Body of pancreas (tissue), 4 donors: Measurements from ENCODE around the gene NOP9. TPM values are rescaled to one million over a fixed set of nuclear protein-coding genes. Genes with fewer than 3 reads are reported as not detected.

ENCODE experiments used
- ATAC-seq: fragments of 150-250 bp; one replicate; pipeline ENCODE4 v1.9.1; 2016
- DNase-seq, 4 donors: peaks; one replicate each; pipeline ENCODE4 v3.0.0-alpha.2; 2019
- H3K27ac ChIP-seq, 4 donors: fragments of 200-600 bp; sonication (generic); 1 replicate in 3 of 4; 2 replicates in 1 of 4; pipeline versions ENCODE4 v1.5.1 to v1.6.1; 2016 to 2019; ENCODE audit warnings: mild to moderate bottlenecking in 1 of 4, mixed read lengths in 1 of 4, moderate library complexity in 1 of 4
- H3K27me3 ChIP-seq, 2 donors: fragments of 200-600 bp; sonication (generic); one replicate each; pipeline ENCODE4 v1.6.0; 2016; ENCODE audit warnings: mild to moderate bottlenecking in 1 of 2
- H3K36me3 ChIP-seq, 2 donors: fragments of 200-600 bp; sonication (generic); replicated peaks in 1 of 2; 2 replicates each; pipeline ENCODE4 v1.5.1; 2016; ENCODE audit warnings: low read depth in 2 of 2; ENCODE audit not compliant: insufficient read depth in 1 of 2
- H3K4me1 ChIP-seq: fragments of 200-600 bp; sonication (generic); one replicate; pipeline ENCODE4 v1.6.0; 2016
- H3K4me3 ChIP-seq, 2 donors: fragments of 200-600 bp; sonication (generic); 1 replicate in 1 of 2; 2 replicates in 1 of 2; pipeline ENCODE4 v1.5.1; 2016 to 2019
- H3K9me3 ChIP-seq, 3 donors: fragments of 200-600 bp; sonication (generic); 1 replicate in 2 of 3; 2 replicates in 1 of 3; pipeline ENCODE4 v1.5.1; 2016
- CTCF ChIP-seq, 7 experiments: fragments of 450-650 bp in 4 of 7; fragments of 200-600 bp in 3 of 7; sonication (generic) in 3 of 7; IDR thresholded peaks; one replicate each; pipeline ENCODE4 v1.5.1; 2016 to 2019; ENCODE audit warnings: antibody characterized with exemption in 7 of 7
- POLR2A ChIP-seq, 3 donors: fragments of 450-650 bp; IDR thresholded peaks; one replicate each; pipeline ENCODE4 v1.6.1; 2016; ENCODE audit warnings: antibody characterized with exemption in 3 of 3, mild to moderate bottlenecking in 2 of 3
- WGBS, 2 donors: methylation state at CpG; one replicate each; pipeline ENCODE4 v1.1.5; 2017; 5-methylcytosine and 5-hydroxymethylcytosine counted together
- intact Hi-C: fragments of 100-400 bp; cut with DNase I; formaldehyde crosslinking; loops from one replicate; pipeline ENCODE4 v1.15.1; 2023
- total RNA-seq, 2 donors: library from RNA; depleted of rRNA; stranded (reverse); fragments of >200 nt; gene quantifications; one replicate each; pipeline ENCODE4 v1.1.0, GENCODE V29; 2016

Gene NOP9
- total RNA-seq, 2 donors from 2014 or later, result 10.6 to 12.2 TPM

- intact Hi-C loops, result no loop called here
- ATAC-seq (no peak), DNase-seq (no peak)
- peaks cover 15% of the 10 kb centered on the region for H3K4me1 ChIP-seq
- TF ChIP-seq CTCF (IDR thresholded peaks at IDR 0.05) (no peak), POLR2A (IDR thresholded peaks at IDR 0.05) (no peak)
- no peaks in the 10 kb centered on the region for H3K9me3 ChIP-seq
- no peak within 1 kb of the TSS for H3K4me3 ChIP-seq
- H3K27ac ChIP-seq, result no peak within 1 kb of the TSS
- 58 to 87% methylated on average over 11 to 14 of the region's 14 CpGs for WGBS, 2 donors
- H3K36me3 ChIP-seq, result peaks cover 0 to 12% of the 10 kb centered on the region in 2 donors
- H3K27me3 ChIP-seq, result no peaks in the 10 kb centered on the region
Observed at GRCh38 chr14:24262821-24263733, 36.6 kb upstream of the NOP9 start, which contains the start of gene TGM1. Gene TGM1 (minus strand): TSS chr14:24263177. CDS start chr14:24262352, 825 bp downstream.

- H3K9me3 ChIP-seq, result no peaks in the 10 kb centered on the region
- peaks cover 0 to 12% of the 10 kb centered on the region in 2 donors for H3K36me3 ChIP-seq
- H3K27ac ChIP-seq, result no peak overlapping the region
- ATAC-seq (no peak), DNase-seq (no peak)
- 68% methylated on average over 4 to 6 of the region's 6 CpGs for WGBS, 2 donors
- no peak overlapping the region for H3K4me3 ChIP-seq
- H3K27me3 ChIP-seq, result no peaks in the 10 kb centered on the region
- H3K4me1 ChIP-seq, result peaks cover 15% of the 10 kb centered on the region
- TF ChIP-seq CTCF (IDR thresholded peaks at IDR 0.05), result no peak
- no peak for TF ChIP-seq POLR2A (IDR thresholded peaks at IDR 0.05)
- intact Hi-C loops, result no loop called here
Observed at GRCh38 chr14:24263848-24264247, 35.8 kb upstream of the NOP9 start.

GRCh38 chr14:24264298-24264697 lies 35.4 kb upstream of the NOP9 start:
- no peak overlapping the region for H3K27ac ChIP-seq
- DNase-seq (no peak), ATAC-seq (no peak)
- H3K4me1 ChIP-seq, result peaks cover 11% of the 10 kb centered on the region
- intact Hi-C loops, result no loop called here
- H3K9me3 ChIP-seq, result no peaks in the 10 kb centered on the region
- WGBS, 2 donors, result 90 to 92% methylated on average over 5 to 6 of the region's 6 CpGs
- no peaks in the 10 kb centered on the region for H3K27me3 ChIP-seq
- TF ChIP-seq CTCF (IDR thresholded peaks at IDR 0.05) (no peak), POLR2A (IDR thresholded peaks at IDR 0.05) (no peak)
- H3K4me3 ChIP-seq, result no peak overlapping the region
- H3K36me3 ChIP-seq, result peaks cover 0 to 15% of the 10 kb centered on the region in 2 donors

- ATAC-seq (no peak), DNase-seq (no peak)
- intact Hi-C loops, result no loop called here
- TF ChIP-seq POLR2A (IDR thresholded peaks at IDR 0.05), result no peak
- TF ChIP-seq CTCF (IDR thresholded peaks at IDR 0.05), result no peak
- peaks cover 0 to 15% of the 10 kb centered on the region in 2 donors for H3K36me3 ChIP-seq
- no peak overlapping the region for H3K27ac ChIP-seq
- H3K27me3 ChIP-seq, result no peaks in the 10 kb centered on the region
- no peaks in the 10 kb centered on the region for H3K9me3 ChIP-seq
- WGBS, 2 donors, result 90% methylated on average over 18 of the region's 18 CpGs
- peaks cover 7% of the 10 kb centered on the region for H3K4me1 ChIP-seq
- H3K4me3 ChIP-seq, result no peak overlapping the region
Observed at GRCh38 chr14:24266344-24267244, 33.1 kb upstream of the NOP9 start.
